DOHH2 (cell line): ENCODE results near the gene PRDM2.

ENCODE experiments used
- H3F3A ChIP-seq: fragments of 200-600 bp; sonication (generic), shearing (Covaris generic); 2 replicates; pipeline ENCODE4 v1.6.0; 2016; ENCODE audit warnings: antibody characterized with exemption, mild to moderate bottlenecking; ENCODE audit not compliant: control insufficient read depth, insufficient read depth
- H3K27ac ChIP-seq: fragments of 200-600 bp; sonication (generic); 2 replicates; pipeline ENCODE4 v1.5.1; 2014; ENCODE audit warnings: low read depth, mild to moderate bottlenecking, low read length, moderate library complexity
- H3K27me3 ChIP-seq: fragments of 200-600 bp; sonication (generic); 2 replicates; pipeline ENCODE4 v1.6.1; 2014; ENCODE audit warnings: mild to moderate bottlenecking, low read length, mixed read lengths; ENCODE audit not compliant: control insufficient read depth
- H3K36me3 ChIP-seq: fragments of 200-600 bp; sonication (generic); 2 replicates; pipeline ENCODE4 v1.6.1; 2014; ENCODE audit warnings: mild to moderate bottlenecking, low read length, moderate library complexity, mixed read lengths; ENCODE audit not compliant: control insufficient read depth
- H3K4me1 ChIP-seq: fragments of 200-600 bp; sonication (generic); 2 replicates; pipeline ENCODE4 v1.6.1; 2014; ENCODE audit warnings: mild to moderate bottlenecking, low read length, mixed read lengths; ENCODE audit not compliant: control insufficient read depth
- H3K4me2 ChIP-seq: fragments of 200-600 bp; sonication (generic); 2 replicates; pipeline ENCODE4 v1.6.0; 2014; ENCODE audit warnings: mild to moderate bottlenecking, low read length, moderate library complexity
- H3K4me3 ChIP-seq: fragments of 200-600 bp; sonication (generic); 2 replicates; pipeline ENCODE4 v1.5.1; 2014; ENCODE audit warnings: mild to moderate bottlenecking, low read length, mixed read lengths
- H3K79me2 ChIP-seq: fragments of 200-600 bp; sonication (generic); 2 replicates; pipeline ENCODE4 v1.6.1; 2014; ENCODE audit warnings: mild to moderate bottlenecking, low read length, mixed read lengths; ENCODE audit not compliant: control insufficient read depth
- H3K9me2 ChIP-seq: fragments of 200-600 bp; sonication (generic); replicated peaks from 2 replicates; pipeline ENCODE4 v1.6.1; 2014; ENCODE audit warnings: mild to moderate bottlenecking, low read length, mixed read lengths; ENCODE audit not compliant: control insufficient read depth
- H3K9me3 ChIP-seq: fragments of 200-600 bp; sonication (generic); 2 replicates; pipeline ENCODE4 v1.6.1; 2014; ENCODE audit warnings: antibody characterized with exemption, low read length, mixed read lengths; ENCODE audit not compliant: control insufficient read depth, insufficient read depth
- H4K20me1 ChIP-seq: fragments of 200-600 bp; sonication (generic); 2 replicates; pipeline ENCODE4 v1.6.0; 2014; ENCODE audit warnings: low read depth, mild to moderate bottlenecking, antibody characterized with exemption, low read length, moderate library complexity; ENCODE audit not compliant: control insufficient read depth, insufficient read depth
- EZH2phosphoT487 ChIP-seq: fragments of 200-600 bp; sonication (generic); IDR thresholded peaks from 2 replicates; pipeline ENCODE4 v1.6.1; 2017; ENCODE audit warnings: borderline replicate concordance, mild to moderate bottlenecking, antibody characterized with exemption, low read length, moderate library complexity, mixed read lengths
- TF ChIP-seq, protein P1 (sequence below): fragments of 200-600 bp; sonication (generic); IDR thresholded peaks from one replicate; pipeline ENCODE4 v1.5.1; 2014; ENCODE audit warnings: antibody characterized with exemption, mild to moderate bottlenecking, low read depth, low read length; ENCODE audit not compliant: poor library complexity, severe bottlenecking

The PRDM2 gene

DNA sequence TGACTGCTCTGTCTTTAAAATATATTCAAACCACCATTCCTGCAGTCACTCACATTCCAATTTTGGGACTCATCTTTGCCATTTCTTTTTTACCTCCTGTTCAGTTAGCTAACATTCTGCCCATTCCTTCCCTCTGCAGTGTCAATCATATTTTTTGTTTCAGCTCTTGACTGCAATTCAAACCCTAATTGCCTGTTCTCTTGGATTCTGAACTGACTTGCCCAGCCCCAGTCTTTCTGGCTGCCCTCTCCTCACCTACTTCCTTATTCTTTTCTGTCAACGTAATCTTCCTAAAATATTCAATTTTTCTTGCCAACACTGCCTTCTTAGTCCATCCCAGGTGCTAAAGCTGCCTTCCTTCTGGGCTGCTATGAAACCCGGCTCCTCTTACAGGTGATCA is 6.1 kb downstream of the PRDM2 start:
- Histone ChIP-seq H3K4me2 (peak overlapping the region; percentile 79), H3K27me3 (no peaks in the 10 kb centered on the region), H3K4me3 (peak overlapping the region; percentile 88), H3K36me3 (peaks cover 65% of the 10 kb centered on the region), H3F3A (peaks cover 39% of the 10 kb centered on the region), H3K9me2 (no peaks in the 10 kb centered on the region), H4K20me1 (no peaks in the 10 kb centered on the region), H3K27ac (peak overlapping the region; percentile 40), H3K4me1 (peaks cover 98% of the 10 kb centered on the region), H3K79me2 (peaks cover 100% of the 10 kb centered on the region), H3K9me3 (no peaks in the 10 kb centered on the region)
- TF ChIP-seq EZH2phosphoT487 = no peak
- TF ChIP-seq, protein P1, sequence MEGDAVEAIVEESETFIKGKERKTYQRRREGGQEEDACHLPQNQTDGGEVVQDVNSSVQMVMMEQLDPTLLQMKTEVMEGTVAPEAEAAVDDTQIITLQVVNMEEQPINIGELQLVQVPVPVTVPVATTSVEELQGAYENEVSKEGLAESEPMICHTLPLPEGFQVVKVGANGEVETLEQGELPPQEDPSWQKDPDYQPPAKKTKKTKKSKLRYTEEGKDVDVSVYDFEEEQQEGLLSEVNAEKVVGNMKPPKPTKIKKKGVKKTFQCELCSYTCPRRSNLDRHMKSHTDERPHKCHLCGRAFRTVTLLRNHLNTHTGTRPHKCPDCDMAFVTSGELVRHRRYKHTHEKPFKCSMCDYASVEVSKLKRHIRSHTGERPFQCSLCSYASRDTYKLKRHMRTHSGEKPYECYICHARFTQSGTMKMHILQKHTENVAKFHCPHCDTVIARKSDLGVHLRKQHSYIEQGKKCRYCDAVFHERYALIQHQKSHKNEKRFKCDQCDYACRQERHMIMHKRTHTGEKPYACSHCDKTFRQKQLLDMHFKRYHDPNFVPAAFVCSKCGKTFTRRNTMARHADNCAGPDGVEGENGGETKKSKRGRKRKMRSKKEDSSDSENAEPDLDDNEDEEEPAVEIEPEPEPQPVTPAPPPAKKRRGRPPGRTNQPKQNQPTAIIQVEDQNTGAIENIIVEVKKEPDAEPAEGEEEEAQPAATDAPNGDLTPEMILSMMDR = no peak

DNA sequence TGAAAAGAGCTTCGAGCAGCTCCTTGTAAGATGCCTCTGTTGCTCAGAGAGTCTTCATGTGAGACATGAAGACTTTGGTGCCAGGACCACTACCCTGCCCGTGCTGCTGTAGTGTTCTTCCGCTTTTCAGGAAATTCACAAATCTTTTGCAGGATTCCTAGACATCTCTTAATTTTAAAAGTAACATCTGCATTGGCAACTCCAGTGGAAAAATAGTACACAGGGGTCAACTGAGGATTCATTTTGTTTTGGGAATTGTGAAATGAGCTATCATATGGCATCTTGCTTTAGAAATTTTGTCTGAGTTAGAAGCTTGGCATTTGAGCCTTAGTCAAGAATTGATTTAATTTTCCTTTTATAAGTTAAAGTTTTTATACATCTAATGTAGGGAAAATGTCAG is 7.2 kb downstream of the PRDM2 start:
- H3K4me2 ChIP-seq = peak overlapping the region; percentile 79

DNA sequence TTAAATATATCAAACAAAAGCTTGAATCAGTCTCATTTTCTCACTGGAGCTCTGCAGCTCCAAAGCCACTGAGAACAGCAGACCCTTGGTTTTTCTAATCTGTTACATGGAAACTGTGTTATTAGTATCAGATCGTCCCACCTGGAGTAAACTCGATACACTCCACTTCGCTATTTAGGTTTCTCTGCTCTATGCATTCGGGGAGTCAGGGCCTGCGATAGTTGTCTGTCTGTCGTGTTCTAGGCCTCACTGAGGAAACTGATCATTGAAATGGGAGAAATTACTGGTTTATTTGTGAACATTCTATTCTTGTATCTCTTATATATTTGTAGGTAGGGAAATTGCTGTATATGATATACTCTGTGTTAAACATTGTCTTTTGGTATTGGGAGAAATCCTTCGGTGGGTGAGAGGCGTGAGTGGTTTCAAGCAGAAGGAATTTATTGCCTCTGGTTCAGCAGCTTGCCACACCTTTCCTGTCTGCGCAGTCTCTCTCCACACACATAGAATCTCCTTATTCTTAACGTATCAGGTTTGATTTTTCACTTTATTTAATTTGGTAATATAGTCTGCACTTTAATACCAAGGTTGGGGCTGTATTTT is 8.5 kb downstream of the PRDM2 start:
- Histone ChIP-seq H3K27ac (peak overlapping the region; percentile 99), H3K9me3 (no peaks in the 10 kb centered on the region), H3K9me2 (no peaks in the 10 kb centered on the region), H3K4me1 (peaks cover 100% of the 10 kb centered on the region), H3K4me2 (peak overlapping the region; percentile 79), H3K4me3 (peak overlapping the region; percentile 88), H3K79me2 (peaks cover 99% of the 10 kb centered on the region), H3K27me3 (no peaks in the 10 kb centered on the region), H3K36me3 (peaks cover 64% of the 10 kb centered on the region), H3F3A (peaks cover 40% of the 10 kb centered on the region), H4K20me1 (no peaks in the 10 kb centered on the region)
- TF ChIP-seq, protein P1 = no peak
- TF ChIP-seq EZH2phosphoT487 = no peak

More for the DNA sequence above, 7.2 kb downstream of the PRDM2 start:
- no peaks in the 10 kb centered on the region for H3K9me3 ChIP-seq
- 0 out of 2 replicates have a peak overlapping the region, but pooled peaks have one; percentile 99 for H3K27ac ChIP-seq
- no peaks in the 10 kb centered on the region for H3K9me2 ChIP-seq
- H3K27me3 ChIP-seq = no peaks in the 10 kb centered on the region
- TF ChIP-seq, protein P1 = no peak
- no peak for TF ChIP-seq EZH2phosphoT487
- peak overlapping the region; percentile 88 for H3K4me3 ChIP-seq
- peaks cover 38% of the 10 kb centered on the region for H3F3A ChIP-seq
- H4K20me1 ChIP-seq = no peaks in the 10 kb centered on the region
- H3K36me3 ChIP-seq = peaks cover 65% of the 10 kb centered on the region
- peaks cover 100% of the 10 kb centered on the region for H3K79me2 ChIP-seq
- H3K4me1 ChIP-seq = peaks cover 100% of the 10 kb centered on the region
